IMR-90 (cell line): ENCODE data around the gene GSTO1. TPM values are rescaled to one million over a fixed set of nuclear protein-coding genes. Genes with fewer than 3 reads are reported as not detected.

ENCODE experiments used
- ATAC-seq: fragments of 200-7000 bp; cut with Tn5 transposase; 2 replicates; pipeline ENCODE4 v1.9.1; 2020; ENCODE audit warnings: low read depth, mild to moderate bottlenecking, moderate library complexity
- Bru-seq: library from RNA; stranded (reverse); fragments of 400-500 nt; gene quantifications from one replicate; lab custom pipeline; 2021; lab: Mats Ljungman, UMichigan
- BruChase-seq, 2 experiments: library from RNA; stranded (reverse); fragments of 400-500 nt; gene quantifications; one replicate each; lab custom pipeline; 2021; lab: Mats Ljungman, UMichigan
- BruUV-seq: library from RNA; stranded (reverse); fragments of 400-500 nt; replicated peaks from 2 replicates; lab custom pipeline; 2021; lab: Mats Ljungman, UMichigan
- CTCF ChIA-PET: fragments of 300-600 bp; formaldehyde crosslinking; extraction: SDS; loops from one replicate; lab custom pipeline; 2021; ENCODE audit warnings: antibody characterized with exemption; lab: Yijun Ruan, JAX
- POLR2A ChIA-PET: fragments of 300-600 bp; sonication (Branson Sonifier 250); formaldehyde crosslinking; loops from one replicate; lab custom pipeline; 2022; ENCODE audit warnings: antibody characterized with exemption; ENCODE audit not compliant: unreplicated experiment; lab: Charles Lee
- DNase-seq: peaks from one replicate; pipeline ENCODE4 v3.0.0; 2013
- H2AFZ ChIP-seq: replicated peaks from 2 replicates; pipeline ENCODE3; 2013; ENCODE audit warnings: low read length, mild to moderate bottlenecking; ENCODE audit not compliant: poor library complexity
- H2AK5ac ChIP-seq: 2 replicates; pipeline ENCODE4 v1.6.1; 2013; ENCODE audit warnings: low read depth, low read length, inconsistent platforms
- H2AK9ac ChIP-seq: replicated peaks from 2 replicates; pipeline ENCODE3; 2013; ENCODE audit warnings: mild to moderate bottlenecking, low read depth, low read length, moderate library complexity; ENCODE audit not compliant: poor library complexity
- H2BK120ac ChIP-seq: 2 replicates; pipeline ENCODE4 v1.6.1; 2013; ENCODE audit warnings: low read depth, low read length, inconsistent platforms
- H2BK15ac ChIP-seq: 3 replicates; pipeline ENCODE4 v1.6.1; 2013; ENCODE audit warnings: low read depth, low read length, inconsistent platforms
- H2BK20ac ChIP-seq: 2 replicates; pipeline ENCODE4 v1.6.1; 2013; ENCODE audit warnings: low read depth, mild to moderate bottlenecking, inconsistent platforms, low read length, moderate library complexity
- H2BK5ac ChIP-seq: 2 replicates; pipeline ENCODE4 v1.6.1; 2013; ENCODE audit warnings: mild to moderate bottlenecking, low read depth, low read length, inconsistent platforms; ENCODE audit not compliant: poor library complexity, severe bottlenecking
- H3K14ac ChIP-seq: replicated peaks from 2 replicates; pipeline ENCODE4 v1.6.1; 2013; ENCODE audit warnings: low read depth, low read length, inconsistent platforms
- H3K18ac ChIP-seq: 2 replicates; pipeline ENCODE4 v1.6.1; 2013; ENCODE audit warnings: low read depth, low read length, control low read depth
- H3K23ac ChIP-seq: 2 replicates; pipeline ENCODE4 v1.6.1; 2013; ENCODE audit warnings: low read depth, low read length, inconsistent platforms
- H3K27ac ChIP-seq: 2 replicates; pipeline ENCODE4 v1.5.1; 2013; ENCODE audit warnings: mild to moderate bottlenecking, control low read depth, low read length; ENCODE audit not compliant: insufficient read depth
- H3K27me3 ChIP-seq: 2 replicates; pipeline ENCODE4 v1.6.1; 2013; ENCODE audit warnings: low read length; ENCODE audit not compliant: control insufficient read depth, insufficient read depth
- H3K36me3 ChIP-seq: 2 replicates; pipeline ENCODE4 v1.6.1; 2013; ENCODE audit warnings: low read length, mixed read lengths; ENCODE audit not compliant: control insufficient read depth, insufficient read depth
- H3K4ac ChIP-seq: 2 replicates; pipeline ENCODE4 v1.6.1; 2013; ENCODE audit warnings: low read depth, low read length, inconsistent platforms
- H3K4me1 ChIP-seq: 2 replicates; pipeline ENCODE4 v1.6.1; 2013; ENCODE audit warnings: low read length, mixed read lengths; ENCODE audit not compliant: control insufficient read depth, insufficient read depth
- H3K4me2 ChIP-seq: 2 replicates; pipeline ENCODE4 v1.6.1; 2013; ENCODE audit warnings: low read depth, mild to moderate bottlenecking, control low read depth, low read length, moderate library complexity
- H3K4me3 ChIP-seq: 2 replicates; pipeline ENCODE4 v1.5.1; 2013; ENCODE audit warnings: low read depth, mild to moderate bottlenecking, control low read depth, low read length, moderate library complexity; ENCODE audit not compliant: insufficient read depth
- H3K56ac ChIP-seq: 2 replicates; pipeline ENCODE4 v1.6.1; 2013; ENCODE audit warnings: low read length, inconsistent platforms; ENCODE audit not compliant: insufficient read depth; ENCODE audit errors: extremely low read depth
- H3K79me1 ChIP-seq, 2 experiments: 2 replicates each; pipeline ENCODE4 v1.6.1; 2013; ENCODE audit warnings: low read length in 2 of 2, inconsistent platforms in 1 of 2, low read depth in 1 of 2
- H3K9ac ChIP-seq: 2 replicates; pipeline ENCODE4 v1.6.1; 2013; ENCODE audit warnings: low read depth, low read length, control low read depth
- H3K9me1 ChIP-seq: 2 replicates; pipeline ENCODE4 v1.6.1; 2013; ENCODE audit warnings: low read length, inconsistent platforms; ENCODE audit not compliant: insufficient read depth
- H3K9me3 ChIP-seq: 2 replicates; pipeline ENCODE4 v1.6.1; 2013; ENCODE audit warnings: low read length; ENCODE audit not compliant: control insufficient read depth, insufficient read depth
- H4K20me1 ChIP-seq: 2 replicates; pipeline ENCODE4 v1.6.1; 2013; ENCODE audit warnings: low read length, inconsistent platforms; ENCODE audit not compliant: insufficient read depth
- H4K5ac ChIP-seq: 2 replicates; pipeline ENCODE4 v1.6.1; 2013; ENCODE audit warnings: mild to moderate bottlenecking, low read depth, low read length, control low read depth
- H4K8ac ChIP-seq, 2 experiments: 2 replicates each; pipeline ENCODE4 v1.6.1; 2013; ENCODE audit warnings: low read depth in 2 of 2, low read length in 2 of 2, control low read depth in 1 of 2, inconsistent platforms in 1 of 2
- H4K91ac ChIP-seq: 2 replicates; pipeline ENCODE4 v1.6.1; 2013; ENCODE audit warnings: low read depth, low read length, inconsistent platforms; ENCODE audit not compliant: insufficient read depth
- BHLHE40 ChIP-seq: fragments of 150-350 bp; IDR thresholded peaks from 2 replicates; pipeline ENCODE4 v1.6.1; 2016; ENCODE audit warnings: mild to moderate bottlenecking, low read depth, low read length
- CEBPB ChIP-seq: IDR thresholded peaks from 2 replicates; pipeline ENCODE4 v1.6.1; 2012; ENCODE audit warnings: low read depth, low read length, improper control_type of control experiment
- CHD1 ChIP-seq: IDR thresholded peaks from 2 replicates; pipeline ENCODE4 v1.6.1; 2012; ENCODE audit warnings: low read depth, low read length, improper control_type of control experiment
- CTCF ChIP-seq: conservative IDR thresholded peaks from 2 replicates; pipeline ENCODE4 v1.5.1; 2012; ENCODE audit warnings: mild to moderate bottlenecking, low read depth, low read length, improper control_type of control experiment
- ELK1 ChIP-seq: fragments of 150-350 bp; IDR thresholded peaks from 2 replicates; pipeline ENCODE4 v1.6.1; 2016; ENCODE audit warnings: low read depth, mild to moderate bottlenecking, low read length, moderate library complexity, borderline replicate concordance
- MAZ ChIP-seq: IDR thresholded peaks from 2 replicates; pipeline ENCODE4 v1.6.1; 2012; ENCODE audit warnings: low read depth, mild to moderate bottlenecking, low read length, improper control_type of control experiment, moderate library complexity, borderline replicate concordance
- MXI1 ChIP-seq: IDR thresholded peaks from 2 replicates; pipeline ENCODE4 v1.6.1; 2012; ENCODE audit warnings: low read depth, mild to moderate bottlenecking, low read length, moderate library complexity, borderline replicate concordance
- NFE2L2 ChIP-seq: fragments of 150-350 bp; IDR thresholded peaks from 2 replicates; pipeline ENCODE4 v1.6.1; 2016; ENCODE audit warnings: low read depth, mild to moderate bottlenecking, low read length
- POLR2A ChIP-seq: IDR thresholded peaks from 2 replicates; pipeline ENCODE4 v1.6.1; 2012; ENCODE audit warnings: mild to moderate bottlenecking, low read depth, low read length
- RCOR1 ChIP-seq: IDR thresholded peaks from 2 replicates; pipeline ENCODE4 v1.6.1; 2012; ENCODE audit warnings: mild to moderate bottlenecking, low read length, improper control_type of control experiment; ENCODE audit not compliant: insufficient replicate concordance
- RFX5 ChIP-seq: IDR thresholded peaks from 2 replicates; pipeline ENCODE4 v1.8.0; 2012; ENCODE audit warnings: low read depth, mild to moderate bottlenecking, low read length, moderate library complexity
- SMC3 ChIP-seq: fragments of 150-350 bp; IDR thresholded peaks from 2 replicates; pipeline ENCODE4 v1.6.1; 2016; ENCODE audit warnings: low read depth, mild to moderate bottlenecking, antibody characterized with exemption, low read length, moderate library complexity
- WGBS, 2 experiments: methylation state at CpG; one replicate each; pipeline versions ENCODE4 v1.1.5 to v1.1.7; 2013; ENCODE audit warnings: missing lambda C conversion rate in 2 of 2; ENCODE audit not compliant: insufficient read length in 1 of 2; ENCODE audit errors: extremely low coverage in 2 of 2; 5-methylcytosine and 5-hydroxymethylcytosine counted together
- dilution Hi-C: fragments of 300-500 bp; cut with HindIII; formaldehyde crosslinking; loops from one replicate; pipeline ENCODE4 v1.14.3; 2018; ENCODE audit warnings: low sequenced_read_pairs; ENCODE audit not compliant: unreplicated experiment
- in situ Hi-C: fragments of 300-500 bp; cut with MboI; formaldehyde crosslinking; loops from 3 replicates; pipeline ENCODE4 v1.14.3; 2019; ENCODE audit warnings: low sequenced_read_pairs, inconsistent platforms, mixed read lengths
- intact Hi-C: fragments of 100-400 bp; cut with micrococcal nuclease; formaldehyde crosslinking; loops from 2 replicates; pipeline ENCODE4 v1.10.0; 2022
- long read RNA-seq: library from polyadenylated mRNA; unstranded; transcript quantifications from one replicate; pipeline ENCODE4 v2.0.0, GENCODE V29; 2021; ENCODE audit not compliant: unreplicated experiment
- polyA plus RNA-seq, 3 experiments: library from polyadenylated mRNA; depleted of rRNA; stranded (reverse); fragments of >200 nt; gene quantifications; 2 replicates each; pipeline ENCODE4 v1.2.3, GENCODE V29; 2012; ENCODE audit warnings: low replicate concordance in 1 of 3
- total RNA-seq: library from RNA; depleted of rRNA; stranded (reverse); fragments of >200 nt; gene quantifications from 2 replicates; pipeline ENCODE4 v1.2.3, GENCODE V29; 2012; rRNA removed

GSTO1 gene
- total RNA-seq (258 and 330 TPM in 2 replicates), polyA plus RNA-seq (2012; rRNA removed) (186 and 189 TPM in 2 replicates), Bru-seq, nascent RNA (percentile 94 among the genes with signal in this experiment), BruChase-seq, experiment 1, labeled RNA remaining after a 6-hour chase (percentile 67 among the genes with signal in this experiment), BruChase-seq, experiment 2, labeled RNA remaining after a 2-hour chase (percentile 66 among the genes with signal in this experiment)
- polyA plus RNA-seq (2012; cell fraction: cytosol; rRNA removed) = 142 and 178 TPM in 2 replicates
- 39.1 and 96.8 TPM in 2 replicates for polyA plus RNA-seq (2012; cell fraction: nucleus; rRNA removed; ENCODE audit: low replicate concordance)
- long read RNA-seq, transcript GSTO1-204 (5 exons, 829 nt) = minor isoform, 5 of 100 reads
- long read RNA-seq, transcript GSTO1-202 (6 exons, 972 nt) = major isoform, 85 of 100 reads
- long read RNA-seq, partial matches to known transcripts = 3 of 100 reads
- long read RNA-seq, other reads (novel, unspliced or antisense) = 7 of 100 reads

- Histone ChIP-seq H3K9ac (peak within 1 kb of the TSS; percentile 96), H4K5ac (peak within 1 kb of the TSS; percentile 92), H3K18ac (peak within 1 kb of the TSS; percentile 92), H3K14ac (peak within 1 kb of the TSS; percentile 95), H2AFZ (peak within 1 kb of the TSS; percentile 92), H3K27me3 (no peaks in the 10 kb centered on the region), H2BK5ac (peak within 1 kb of the TSS; percentile 90), H2BK120ac (peak within 1 kb of the TSS; percentile 90), H2BK20ac (peak within 1 kb of the TSS; percentile 73), H3K23ac (peak within 1 kb of the TSS; percentile 92), H3K9me3 (no peaks in the 10 kb centered on the region), H4K20me1 (peaks cover 15% of the 10 kb centered on the region; the same call in 1 of the 2 replicates), H3K4me3 (peak within 1 kb of the TSS; percentile 96), H4K8ac (peak within 1 kb of the TSS; percentile 94 to 96), H2AK5ac (peak within 1 kb of the TSS; percentile 85), H3K27ac (peak within 1 kb of the TSS; percentile 96), H3K79me1 (peaks cover 5 to 27% of the 10 kb centered on the region in 2 experiments; a peak in 2 of 4 replicates), H3K4me1 (peaks cover 8% of the 10 kb centered on the region), H3K36me3 (peaks cover 13% of the 10 kb centered on the region), H2BK15ac (peak within 1 kb of the TSS; percentile 95; the same call in 2 of the 3 replicates), H3K4me2 (peak within 1 kb of the TSS; percentile 97), H4K91ac (peak within 1 kb of the TSS; percentile 98), H2AK9ac (peak within 1 kb of the TSS; percentile 95), H3K56ac (peak within 1 kb of the TSS; percentile 91), H3K4ac (peak within 1 kb of the TSS; percentile 92), H3K9me1 (peaks cover 10% of the 10 kb centered on the region; the same call in 1 of the 2 replicates)
- peak; percentile 89 for ATAC-seq
- no TSS peak for BruUV-seq
- POLR2A ChIA-PET = no interaction called here
- no CpG with 5 or more reads among the region's 69 CpGs for WGBS, 2 experiments
- CTCF ChIA-PET = interaction anchor here (2.3 kb wide), 1 partner anchor 19 kb away, joined by 11 read pairs; no protein-coding TSS in a partner anchor
- dilution Hi-C loops = no loop called here
- peak; percentile 76 for DNase-seq
- intact Hi-C loops = loop anchor here (1.0 to 5.0 kb wide), 3 partner anchors 133 to 367 kb away; no protein-coding TSS in a partner anchor
- in situ Hi-C loops = no loop called here
- TF ChIP-seq MXI1 (no peak), POLR2A (peak; percentile 76), ELK1 (no peak), NFE2L2 (0 out of 2 replicates have a peak, but pooled peaks have one; percentile 41), CHD1 (no peak; the same call in 1 of the 2 replicates), RCOR1 (no peak), CTCF (no peak), MAZ (peak; percentile 52; the same call in 1 of the 2 replicates), CEBPB (no peak), SMC3 (0 out of 2 replicates have a peak, but pooled peaks have one; percentile 1), RFX5 (no peak), BHLHE40 (no peak)
These were observed at the start of gene GSTO1 for GRCh38 chr10:104254493-104255310. Gene GSTO1, plus strand, starts transcription at chr10:104254892. Its CDS starts 37 bp downstream, at chr10:104254929.
